ENCODE data around the gene GRM4. TPM values are rescaled to one million over a fixed set of nuclear protein-coding genes. Genes with fewer than 3 reads are reported as not detected.

The GRM4 gene
- total RNA-seq, 1 donor from 2014 or later, result not detected

- no peak for TF ChIP-seq CTCF (IDR thresholded peaks at IDR 0.05)
These were observed 108.7 kb downstream of the GRM4 start for GRCh38 chr6:34037151-34037550.

GRCh38 chr6:34036357-34037069 is 109.4 kb downstream of the GRM4 start:
- no peak overlapping the region for H3K4me3 ChIP-seq
- TF ChIP-seq CTCF (IDR thresholded peaks at IDR 0.05), result no peak
- no peaks in the 10 kb centered on the region for H3K4me1 ChIP-seq
- H3K36me3 ChIP-seq, result no peaks in the 10 kb centered on the region
- intact Hi-C loops (cut with DNase I), result no loop called here
- no peak for DNase-seq (ENCODE audit: low spot score in 2 of 2)
- H3K27ac ChIP-seq, result no peak overlapping the region
- H3K27me3 ChIP-seq, result no peaks in the 10 kb centered on the region
- no peaks in the 10 kb centered on the region for H3K9me3 ChIP-seq

More at GRCh38 chr6:34037151-34037550, 108.7 kb downstream of the GRM4 start:
- DNase-seq (ENCODE audit: low spot score in 2 of 2), result no peak
- no peaks in the 10 kb centered on the region for H3K4me1 ChIP-seq
- H3K27me3 ChIP-seq, result no peaks in the 10 kb centered on the region
- H3K9me3 ChIP-seq, result no peaks in the 10 kb centered on the region
- no peaks in the 10 kb centered on the region for H3K36me3 ChIP-seq
- no peak overlapping the region for H3K27ac ChIP-seq
- intact Hi-C loops (cut with DNase I), result no loop called here
- no peak overlapping the region for H3K4me3 ChIP-seq

- H3K27ac ChIP-seq, result no peak overlapping the region
- H3K9me3 ChIP-seq, result no peaks in the 10 kb centered on the region
- no peak for DNase-seq (ENCODE audit: low spot score in 2 of 2)
- H3K4me3 ChIP-seq, result no peak overlapping the region
- TF ChIP-seq CTCF (IDR thresholded peaks at IDR 0.05), result no peak
- no peaks in the 10 kb centered on the region for H3K27me3 ChIP-seq
- intact Hi-C loops (cut with DNase I), result no loop called here
- no peaks in the 10 kb centered on the region for H3K4me1 ChIP-seq
- no peaks in the 10 kb centered on the region for H3K36me3 ChIP-seq
These were observed 110.1 kb downstream of the GRM4 start for GRCh38 chr6:34035704-34036356.

- Histone ChIP-seq H3K4me3 (no peak overlapping the region), H3K27ac (no peak overlapping the region), H3K9me3 (no peaks in the 10 kb centered on the region), H3K4me1 (no peaks in the 10 kb centered on the region), H3K36me3 (no peaks in the 10 kb centered on the region), H3K27me3 (no peaks in the 10 kb centered on the region)
- TF ChIP-seq CTCF (IDR thresholded peaks at IDR 0.05), result no peak
- intact Hi-C loops (cut with DNase I), result no loop called here
- no peak for DNase-seq (ENCODE audit: low spot score in 2 of 2)
These were observed 110.7 kb downstream of the GRM4 start for GRCh38 chr6:34035161-34035560.

GRCh38 chr6:34032856-34033255 is 113.0 kb downstream of the GRM4 start:
- Histone ChIP-seq H3K9me3 (no peaks in the 10 kb centered on the region), H3K4me1 (no peaks in the 10 kb centered on the region), H3K27me3 (no peaks in the 10 kb centered on the region), H3K36me3 (no peaks in the 10 kb centered on the region), H3K27ac (no peak overlapping the region), H3K4me3 (no peak overlapping the region)
- DNase-seq (ENCODE audit: low spot score in 2 of 2), result no peak
- no peak for TF ChIP-seq CTCF (IDR thresholded peaks at IDR 0.05)
- intact Hi-C loops (cut with DNase I), result no loop called here
